HG02610 (cell line): ENCODE measurements around the gene DHRS9.
A peak's percentile ranks its signal among the peaks of the same experiment; 100 is the strongest.
"Not testable (repeated sequence)": the region's sequence is repeated elsewhere in the genome, so short reads cannot be mapped to it uniquely, and the experiment has no call there.

Experiments used
- ATAC-seq: cut with Tn5 transposase; IDR thresholded peaks from one replicate; pipeline ENCODE4 v1.9.1; 2021; ENCODE audit warnings: mild to moderate bottlenecking, moderate library complexity; ENCODE audit not compliant: unreplicated experiment

Gene DHRS9

DNA sequence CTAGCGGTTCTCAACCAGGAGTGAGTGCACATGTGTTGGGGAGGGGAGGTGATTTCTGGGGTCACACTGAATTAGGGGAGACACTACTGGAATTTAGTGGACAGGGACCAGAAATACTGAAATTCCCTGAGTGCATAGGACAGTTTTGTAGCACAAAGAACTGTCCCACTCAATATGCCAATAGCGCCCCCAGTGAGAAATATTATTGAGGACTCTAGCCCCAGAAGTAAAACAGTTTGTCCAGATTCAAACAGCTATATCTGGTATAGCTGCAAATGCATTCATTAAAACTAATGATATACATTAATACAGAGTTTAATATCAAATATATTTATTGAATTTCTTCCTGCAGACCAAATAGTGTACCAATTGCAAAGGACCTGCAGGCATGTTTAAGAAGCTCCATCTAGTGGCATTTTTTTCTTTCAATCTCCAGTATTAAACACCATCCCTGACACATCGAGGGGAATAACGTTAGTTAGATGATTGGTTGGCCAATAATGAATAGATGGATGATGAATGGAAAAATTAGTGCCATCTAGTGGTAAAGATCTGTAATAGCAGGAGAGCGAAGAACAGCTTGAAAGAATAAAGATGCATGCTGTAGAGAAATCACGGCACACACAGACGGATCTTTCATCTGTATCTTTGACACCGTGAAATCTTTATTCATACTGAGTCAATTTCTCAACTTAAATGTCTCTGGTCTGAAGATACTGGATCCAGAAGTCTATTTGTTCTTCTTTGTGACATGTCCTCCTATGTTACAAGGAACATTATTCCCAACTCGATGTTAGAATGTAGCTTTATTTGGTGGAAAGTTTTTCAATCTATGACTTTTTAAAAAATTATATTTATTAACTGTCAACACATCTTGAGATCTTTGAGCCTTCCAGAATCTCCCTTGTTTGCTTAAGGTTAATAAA is 62.5 kb downstream of the DHRS9 start:
- peak; percentile 85 for ATAC-seq

DNA sequence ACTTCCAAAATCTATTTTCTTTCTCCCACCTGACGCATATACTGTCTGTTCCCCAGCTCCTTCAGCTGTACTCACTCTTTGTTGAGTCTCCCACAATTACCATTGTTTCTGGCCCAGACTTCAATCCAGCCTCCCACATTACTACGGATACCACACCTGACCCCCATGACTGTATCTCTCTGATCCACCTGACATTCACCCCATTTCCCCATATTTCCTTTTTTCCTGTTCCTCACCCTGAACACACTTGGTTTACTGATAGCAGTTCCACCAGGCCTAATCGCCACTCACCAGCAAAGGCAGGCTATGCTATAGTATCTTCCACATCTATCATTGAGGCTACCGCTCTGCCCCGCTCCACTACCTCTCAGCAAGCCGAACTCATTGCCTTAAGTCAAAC is 64.9 kb downstream of the DHRS9 start:
- not testable (repeated sequence) for ATAC-seq

DNA sequence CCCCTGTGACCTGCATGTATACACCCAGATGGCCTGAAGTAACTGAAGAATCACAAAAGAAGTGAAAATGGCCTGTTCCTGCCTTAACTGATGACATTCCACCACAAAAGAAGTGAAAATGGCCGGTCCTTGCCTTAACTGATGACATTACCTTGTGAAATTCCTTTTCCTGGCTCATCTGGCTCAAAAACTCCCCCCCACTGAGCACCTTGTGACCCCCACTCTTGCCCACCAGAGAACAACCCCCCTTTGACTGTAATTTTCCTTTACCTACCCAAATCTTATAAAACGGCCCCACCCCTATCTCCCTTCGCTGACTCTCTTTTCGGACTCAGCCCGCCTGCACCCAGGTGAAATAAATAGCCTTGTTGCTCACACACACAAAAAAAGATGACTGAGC is 67.1 kb downstream of the DHRS9 start:
- ATAC-seq, result not testable (repeated sequence)

DNA sequence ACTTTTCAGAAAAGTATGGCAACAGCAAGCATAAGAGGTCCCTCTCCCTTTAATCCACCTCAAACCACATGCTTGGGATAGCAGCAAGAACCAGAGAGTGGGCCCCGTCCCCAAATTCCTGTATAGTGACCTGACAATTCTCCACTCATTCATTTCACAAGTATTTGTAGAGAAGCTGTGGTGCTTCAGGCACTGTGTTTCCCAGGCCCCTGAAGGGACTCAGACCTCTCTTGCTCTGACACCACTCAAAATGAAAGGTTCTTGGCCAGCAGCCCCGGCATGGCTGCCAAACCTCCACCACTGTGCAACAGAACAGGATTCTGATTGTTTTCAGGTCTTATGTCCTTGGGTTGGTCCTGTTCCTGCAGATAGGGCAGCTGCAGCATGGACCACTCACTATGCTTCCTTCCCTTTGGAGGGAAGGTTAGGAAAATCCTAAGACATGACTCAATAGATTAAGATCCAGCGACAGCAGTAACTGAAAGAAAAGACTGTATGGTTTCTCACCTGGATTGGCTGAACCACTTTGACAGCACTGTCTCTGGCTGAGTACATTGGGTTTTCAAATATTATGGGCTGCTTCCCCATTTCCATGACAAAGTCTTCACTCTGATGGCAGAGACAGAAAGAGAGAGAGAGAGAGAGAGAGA is 67.6 kb downstream of the DHRS9 start:
- no peak for ATAC-seq

DNA sequence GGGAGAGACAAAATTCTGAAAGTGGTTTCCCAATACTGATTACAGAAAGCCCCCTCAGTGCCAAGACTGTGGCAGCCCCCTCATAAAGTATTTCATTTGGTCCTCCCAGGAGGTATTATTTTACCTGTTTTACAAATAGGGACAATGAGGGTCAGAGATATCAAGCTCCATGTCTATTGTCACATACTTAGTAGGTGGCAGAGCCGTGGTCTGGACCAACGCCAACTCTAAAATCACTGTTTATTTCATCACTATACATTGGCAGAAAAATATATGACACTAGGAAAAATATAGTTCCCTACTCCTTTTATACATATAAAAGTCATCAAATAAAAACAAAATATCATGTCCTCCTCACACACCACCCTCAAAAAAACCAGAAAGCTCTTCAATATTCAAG is 68.6 kb downstream of the DHRS9 start:
- ATAC-seq, result no peak

DNA sequence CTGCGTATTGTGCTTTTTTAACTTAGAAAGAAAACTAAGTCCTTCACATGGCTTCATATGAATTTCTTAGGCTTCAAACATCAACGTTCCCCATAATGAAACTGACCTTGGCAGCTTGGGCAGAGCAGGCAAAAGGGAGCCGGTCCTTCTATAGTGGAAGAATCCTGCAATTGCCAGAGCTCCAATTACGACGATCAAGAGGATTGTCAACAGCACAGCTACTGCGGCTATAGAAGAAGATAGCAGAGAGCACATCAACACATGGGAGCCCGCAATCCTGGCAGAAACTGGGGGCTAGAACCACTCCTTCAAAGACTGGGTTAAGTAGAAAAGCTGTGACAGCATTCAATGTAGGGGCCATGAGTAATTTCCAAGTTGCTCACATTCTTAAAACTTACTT is 69.8 kb downstream of the DHRS9 start:
- ATAC-seq, result no peak

DNA sequence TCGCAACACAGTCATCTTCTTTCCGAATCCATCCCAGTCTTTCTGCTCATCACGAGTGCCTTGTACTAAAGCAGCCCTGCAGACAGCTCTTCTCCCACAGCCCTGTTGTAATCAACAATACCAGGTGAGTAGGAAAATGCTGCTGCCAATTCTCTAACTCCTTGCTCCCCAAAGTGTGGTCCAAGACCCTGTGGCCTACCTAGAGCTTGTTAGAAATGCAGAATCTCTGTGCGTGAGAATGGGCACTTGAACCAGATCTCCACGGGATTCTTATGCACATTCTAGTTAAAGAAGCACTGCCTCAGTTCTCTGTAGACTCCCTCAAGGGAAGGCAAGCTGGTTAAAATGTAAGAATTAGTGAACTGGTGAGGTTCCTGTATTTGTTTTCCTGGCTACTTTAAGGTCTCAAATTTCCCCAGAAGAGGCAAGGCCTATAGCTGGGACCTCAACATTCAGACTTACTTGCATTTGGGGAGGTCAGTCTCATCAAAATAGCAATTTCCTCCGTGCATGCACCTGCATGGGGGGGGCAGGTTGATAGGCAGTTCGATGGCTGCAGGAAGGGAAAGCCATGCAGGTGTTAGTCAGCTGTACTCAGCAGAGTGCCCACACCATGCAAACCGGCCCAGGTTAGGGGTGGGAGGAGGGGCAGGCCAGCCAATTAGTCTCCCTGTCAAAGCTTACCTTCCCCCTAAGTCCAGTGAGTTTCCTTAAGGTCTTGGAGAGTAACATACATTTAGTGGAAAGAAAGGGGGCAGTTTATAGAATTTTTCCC is 70.8 kb downstream of the DHRS9 start:
- ATAC-seq, result no peak

DNA sequence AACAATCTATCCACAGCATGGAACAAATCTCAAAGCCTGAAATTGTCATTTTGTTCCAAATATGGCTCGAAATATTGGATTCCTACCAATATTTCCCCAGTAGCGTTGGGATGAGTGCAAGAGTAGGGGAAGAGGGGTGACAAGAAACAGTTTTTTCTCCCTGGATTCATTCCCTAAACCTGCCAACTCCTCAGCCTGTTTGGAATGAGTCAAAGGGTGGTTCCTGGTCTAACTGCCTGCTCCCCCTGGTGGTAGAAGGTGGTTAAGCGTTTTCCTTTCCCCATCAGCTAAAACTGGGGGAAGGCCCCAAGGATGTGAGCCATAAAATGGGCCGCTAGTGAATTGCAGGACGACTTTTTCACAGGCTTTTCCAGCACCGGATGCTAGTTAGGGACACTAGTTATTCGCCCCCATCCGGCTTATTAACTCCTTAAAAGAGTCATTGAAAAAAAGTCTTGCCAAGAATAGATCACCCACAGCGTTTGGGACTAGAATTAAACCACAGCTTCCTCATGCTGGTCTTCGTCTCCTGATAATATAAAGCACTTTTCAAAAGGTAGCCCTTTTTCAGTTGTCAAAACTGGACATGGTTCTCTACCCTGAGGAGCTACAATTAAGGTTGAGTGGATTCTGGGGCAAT is 72.5 kb downstream of the DHRS9 start:
- ATAC-seq, result peak; percentile 68

DNA sequence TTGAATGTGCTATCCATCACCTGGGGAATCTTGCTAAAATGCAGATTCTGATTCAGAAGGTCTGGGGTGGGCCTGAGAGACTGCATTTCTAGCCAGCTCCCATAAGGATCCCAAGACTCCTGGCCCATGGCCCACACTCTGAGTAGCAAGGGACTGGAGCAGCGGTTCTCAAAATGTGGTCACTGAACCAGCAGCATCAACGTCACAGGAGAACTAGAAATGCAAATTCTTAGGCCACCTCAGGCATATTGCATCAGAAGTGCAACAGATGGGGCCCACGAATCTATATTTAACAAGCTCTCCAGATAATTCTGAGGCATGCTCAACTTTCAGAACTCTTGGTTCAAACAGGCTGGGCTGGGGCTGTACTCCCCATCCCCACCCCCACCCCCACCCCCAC is 74.6 kb downstream of the DHRS9 start:
- ATAC-seq, result no peak
